Measurements from ENCODE around the gene RHOBTB3. TPM values are rescaled to one million over a fixed set of nuclear protein-coding genes. Genes with fewer than 3 reads are reported as not detected.

Gene RHOBTB3
- total RNA-seq, 4 donors from 2014 or later, result 70.6 to 126 (median 80.1) TPM

DNA sequence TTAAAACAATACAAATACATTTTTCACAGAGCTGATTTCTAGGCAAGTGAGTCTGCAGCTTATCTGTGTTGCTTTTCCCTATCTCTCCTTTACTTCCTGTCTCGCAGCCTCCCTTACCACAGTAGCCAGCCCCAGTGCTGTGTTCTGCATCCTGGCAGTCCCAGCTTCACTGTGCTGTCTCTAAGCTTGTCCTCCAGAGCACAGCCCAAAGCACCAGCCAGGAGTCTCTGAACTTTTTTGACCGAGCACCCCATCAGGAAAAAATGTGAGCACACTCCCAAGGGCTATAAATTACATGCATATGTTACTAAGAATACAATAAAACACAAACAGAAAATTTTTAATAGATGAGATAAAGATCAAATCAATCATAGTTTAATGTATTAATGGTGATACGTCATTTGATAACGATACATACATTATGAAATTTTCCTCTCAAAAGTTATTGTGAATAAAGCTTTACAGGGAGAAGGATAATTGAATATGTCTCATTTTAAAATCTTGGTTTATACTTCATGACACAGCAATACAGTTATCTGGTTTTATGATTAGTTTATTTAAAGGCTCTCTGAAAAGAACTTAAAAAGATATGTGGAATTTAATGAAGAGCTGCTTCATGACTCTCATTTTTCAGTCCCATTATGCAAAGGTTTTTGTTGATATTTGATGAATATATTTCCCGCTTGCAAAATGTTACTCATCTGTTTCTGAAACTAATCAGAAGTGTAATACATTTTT, 7.3 kb upstream of the RHOBTB3 start:
- no peaks in the 10 kb centered on the region for H3K9me3 ChIP-seq
- intact Hi-C loops (cut with DNase I; ENCODE audit: low total_unique reads), result no loop called here
- TF ChIP-seq POLR2A (IDR thresholded peaks at IDR 0.05), result no peak
- TF ChIP-seq, protein P1, sequence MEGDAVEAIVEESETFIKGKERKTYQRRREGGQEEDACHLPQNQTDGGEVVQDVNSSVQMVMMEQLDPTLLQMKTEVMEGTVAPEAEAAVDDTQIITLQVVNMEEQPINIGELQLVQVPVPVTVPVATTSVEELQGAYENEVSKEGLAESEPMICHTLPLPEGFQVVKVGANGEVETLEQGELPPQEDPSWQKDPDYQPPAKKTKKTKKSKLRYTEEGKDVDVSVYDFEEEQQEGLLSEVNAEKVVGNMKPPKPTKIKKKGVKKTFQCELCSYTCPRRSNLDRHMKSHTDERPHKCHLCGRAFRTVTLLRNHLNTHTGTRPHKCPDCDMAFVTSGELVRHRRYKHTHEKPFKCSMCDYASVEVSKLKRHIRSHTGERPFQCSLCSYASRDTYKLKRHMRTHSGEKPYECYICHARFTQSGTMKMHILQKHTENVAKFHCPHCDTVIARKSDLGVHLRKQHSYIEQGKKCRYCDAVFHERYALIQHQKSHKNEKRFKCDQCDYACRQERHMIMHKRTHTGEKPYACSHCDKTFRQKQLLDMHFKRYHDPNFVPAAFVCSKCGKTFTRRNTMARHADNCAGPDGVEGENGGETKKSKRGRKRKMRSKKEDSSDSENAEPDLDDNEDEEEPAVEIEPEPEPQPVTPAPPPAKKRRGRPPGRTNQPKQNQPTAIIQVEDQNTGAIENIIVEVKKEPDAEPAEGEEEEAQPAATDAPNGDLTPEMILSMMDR (IDR thresholded peaks at IDR 0.05), result no peak
- peak in 1 of 2 donors; percentile 23 for DNase-seq
- H3K27me3 ChIP-seq, result no peaks in the 10 kb centered on the region
- no peak overlapping the region for H3K4me3 ChIP-seq
- no peaks in the 10 kb centered on the region for H3K4me1 ChIP-seq
- no peaks in the 10 kb centered on the region for H3K36me3 ChIP-seq
- H3K27ac ChIP-seq, result peak overlapping the region in 1 of 2 donors; percentile 17

DNA sequence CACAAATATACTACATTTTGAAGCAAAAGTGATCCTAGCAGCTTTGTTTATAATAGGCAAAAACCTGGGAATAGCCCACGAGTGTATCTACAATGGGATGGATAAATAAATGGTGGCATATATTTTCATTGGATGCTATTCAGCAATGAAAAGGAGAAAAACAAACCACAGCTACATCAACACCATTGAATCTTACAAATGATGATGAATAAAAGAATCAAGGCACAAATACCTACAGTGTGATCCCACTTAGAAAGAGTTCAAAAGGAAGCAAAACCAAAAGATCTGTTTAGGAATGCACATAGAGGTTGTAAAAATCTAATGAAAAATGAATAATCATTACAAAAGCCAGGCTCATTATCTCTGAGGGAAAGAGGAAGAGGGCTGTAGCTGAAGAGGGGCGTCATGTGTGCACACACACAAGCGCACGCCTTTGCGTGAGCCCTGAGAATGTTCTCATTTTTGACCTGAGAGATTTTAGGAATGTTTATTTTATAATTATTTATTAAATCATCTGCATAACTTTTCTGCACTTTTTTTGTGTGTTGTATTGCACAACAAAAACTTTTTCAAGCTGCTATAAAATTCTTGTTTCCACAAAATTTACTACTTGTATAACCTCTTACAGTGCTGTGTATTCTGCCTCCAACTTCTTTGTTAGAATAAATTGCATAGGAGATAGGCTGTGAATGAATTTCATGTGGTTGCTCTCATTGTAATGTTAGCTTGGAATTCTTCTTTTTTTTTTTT, 5.9 kb upstream of the RHOBTB3 start:
- Histone ChIP-seq H3K27me3 (no peaks in the 10 kb centered on the region), H3K27ac (peak overlapping the region; percentile 22 to 31), H3K9me3 (no peaks in the 10 kb centered on the region), H3K4me3 (no peak overlapping the region), H3K36me3 (no peaks in the 10 kb centered on the region), H3K4me1 (no peaks in the 10 kb centered on the region)
- DNase-seq, result no peak
- intact Hi-C loops (cut with DNase I; ENCODE audit: low total_unique reads), result no loop called here
- TF ChIP-seq, protein P1 (IDR thresholded peaks at IDR 0.05), result no peak
- TF ChIP-seq POLR2A (IDR thresholded peaks at IDR 0.05), result no peak

- H3K27ac ChIP-seq, result peak overlapping the region; percentile 14 to 37
- no peak for TF ChIP-seq POLR2A (IDR thresholded peaks at IDR 0.05)
- TF ChIP-seq, protein P1 (IDR thresholded peaks at IDR 0.05), result no peak
Observed at GRCh38 chr5:95725937-95726810, 5.0 kb upstream of the RHOBTB3 start.

GRCh38 chr5:95726811-95727763, 4.0 kb upstream of the RHOBTB3 start:
- Histone ChIP-seq H3K4me3 (no peak overlapping the region), H3K4me1 (no peaks in the 10 kb centered on the region), H3K27ac (peak overlapping the region; percentile 14 to 37), H3K9me3 (no peaks in the 10 kb centered on the region), H3K36me3 (no peaks in the 10 kb centered on the region), H3K27me3 (no peaks in the 10 kb centered on the region)
- no peak for TF ChIP-seq POLR2A (IDR thresholded peaks at IDR 0.05)
- TF ChIP-seq, protein P1 (IDR thresholded peaks at IDR 0.05), result no peak
- intact Hi-C loops (cut with DNase I; ENCODE audit: low total_unique reads), result no loop called here
- DNase-seq, result no peak

More at GRCh38 chr5:95725937-95726810, 5.0 kb upstream of the RHOBTB3 start:
- Histone ChIP-seq H3K9me3 (no peaks in the 10 kb centered on the region), H3K27me3 (no peaks in the 10 kb centered on the region), H3K4me1 (no peaks in the 10 kb centered on the region), H3K36me3 (no peaks in the 10 kb centered on the region), H3K4me3 (no peak overlapping the region)
- intact Hi-C loops (cut with DNase I; ENCODE audit: low total_unique reads), result no loop called here
- no peak for DNase-seq

Measured in uterus (tissue), 4 donors.